Activated CD4-positive, alpha-beta T cell treated with anti-CD3 and anti-CD28 coated beads, Interleukin-2, amount 10 ng/mL, durations not matched to agents 7 days and 5 days (primary cell): ENCODE measurements around the gene STRBP. TPM values are rescaled to one million over a fixed set of nuclear protein-coding genes. Genes with fewer than 3 reads are reported as not detected.
A peak's percentile ranks its signal among the peaks of the same experiment; 100 is the strongest.
"Not testable (repeated sequence)": the region's sequence is repeated elsewhere in the genome, so short reads cannot be mapped to it uniquely, and the experiment has no call there.

Experiments
- CTCF ChIA-PET: fragments of 350-600 bp; sonication (Branson Sonifier 250); formaldehyde crosslinking; loops from one replicate; lab custom pipeline; 2021; ENCODE audit warnings: antibody characterized with exemption; lab: Charles Lee
- POLR2A ChIA-PET: fragments of 350-600 bp; sonication (Branson Sonifier 250); formaldehyde crosslinking; loops from one replicate; lab custom pipeline; 2021; ENCODE audit warnings: antibody characterized with exemption; lab: Charles Lee
- DNase-seq: peaks from one replicate; pipeline ENCODE4 v3.0.0-alpha.2; 2020
- H3K27ac Mint-ChIP-seq: one replicate; pipeline ENCODE4 v1.8.0; 2021; ENCODE audit warnings: mild to moderate bottlenecking, moderate library complexity, mixed read lengths
- H3K27me3 Mint-ChIP-seq: one replicate; pipeline ENCODE4 v1.8.0; 2021; ENCODE audit warnings: mixed read lengths
- H3K36me3 Mint-ChIP-seq: one replicate; pipeline ENCODE4 v1.8.0; 2021; ENCODE audit warnings: low read depth, mixed read lengths
- H3K4me1 Mint-ChIP-seq: one replicate; pipeline ENCODE4 v1.8.0; 2021; ENCODE audit warnings: mixed read lengths
- H3K4me3 Mint-ChIP-seq: one replicate; pipeline ENCODE4 v1.8.0; 2021; ENCODE audit warnings: mild to moderate bottlenecking, moderate library complexity, mixed read lengths
- H3K9me3 Mint-ChIP-seq: one replicate; pipeline ENCODE4 v1.8.0; 2021; ENCODE audit warnings: mixed read lengths
- total RNA-seq, 2 experiments: library from RNA; stranded (reverse); gene quantifications; one replicate each; pipeline ENCODE4 v1.2.3, GENCODE V29; 2021

STRBP gene
- total RNA-seq, 2 experiments from 2014 or later: 16.8 to 20.1 TPM

DNA sequence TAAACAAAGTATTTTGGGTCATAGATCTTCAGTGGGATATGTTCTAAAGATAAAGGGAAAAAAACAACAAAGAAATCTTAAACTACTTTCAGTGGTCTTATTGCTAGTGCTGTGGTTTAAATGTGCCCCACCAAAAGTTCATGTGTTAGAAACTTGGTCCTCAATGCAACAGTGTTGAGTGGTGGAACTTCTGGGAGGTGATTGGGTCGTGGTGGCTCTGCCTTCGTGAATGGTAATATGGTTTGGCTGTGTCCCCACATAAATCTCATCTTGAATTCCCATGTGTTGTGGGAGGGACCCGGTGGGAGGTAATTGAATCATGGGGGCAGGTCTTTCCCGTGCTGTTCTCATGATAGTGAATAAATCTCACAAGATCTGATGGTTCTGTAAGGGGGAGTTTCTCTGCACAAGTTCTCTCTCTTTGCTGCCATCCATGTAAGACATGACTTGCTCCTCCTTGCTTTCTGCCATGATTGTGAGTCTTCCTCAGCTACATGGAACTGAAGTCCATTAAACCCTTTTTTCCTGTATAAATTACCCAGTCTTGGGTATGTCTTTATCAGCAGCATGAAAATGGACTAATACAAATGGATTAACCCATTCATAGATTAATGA lies 10.6 kb upstream of the STRBP start:
- H3K27ac Mint-ChIP-seq, H3K4me3 Mint-ChIP-seq, H3K4me1 Mint-ChIP-seq, CTCF ChIA-PET, H3K9me3 Mint-ChIP-seq, POLR2A ChIA-PET, H3K36me3 Mint-ChIP-seq, DNase-seq, H3K27me3 Mint-ChIP-seq: not testable (repeated sequence)

DNA sequence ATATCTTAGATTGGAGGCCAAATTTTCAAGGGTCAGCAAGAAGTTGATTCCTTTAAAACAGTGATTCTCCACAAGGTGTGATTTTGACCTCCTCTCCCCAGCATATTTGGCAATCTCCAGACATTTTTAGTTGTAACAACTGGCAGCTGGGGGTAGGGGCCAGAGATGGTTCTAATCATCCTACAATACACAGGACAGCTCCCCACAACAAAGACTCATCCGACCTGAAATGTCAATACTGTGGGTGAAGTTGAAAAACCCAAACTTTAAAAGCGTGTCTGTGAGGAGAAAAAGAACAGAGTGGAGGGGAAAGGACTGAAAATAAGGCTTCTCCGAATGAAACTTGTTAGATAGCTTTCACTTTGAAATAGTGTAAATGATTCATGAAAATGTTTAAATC lies 10.0 kb upstream of the STRBP start:
- Mint-ChIP-seq H3K27ac (no peak overlapping the region), H3K36me3 (no peaks in the 10 kb centered on the region), H3K4me1 (no peaks in the 10 kb centered on the region), H3K4me3 (no peak overlapping the region), H3K27me3 (no peaks in the 10 kb centered on the region), H3K9me3 (peaks cover 4% of the 10 kb centered on the region)
- ChIA-PET CTCF (interaction anchor here (1.3 kb wide), 1 partner anchor 9 kb away, joined by 3 read pairs; the partner anchor contains the start of gene STRBP), POLR2A (no interaction called here)
- no peak for DNase-seq

DNA sequence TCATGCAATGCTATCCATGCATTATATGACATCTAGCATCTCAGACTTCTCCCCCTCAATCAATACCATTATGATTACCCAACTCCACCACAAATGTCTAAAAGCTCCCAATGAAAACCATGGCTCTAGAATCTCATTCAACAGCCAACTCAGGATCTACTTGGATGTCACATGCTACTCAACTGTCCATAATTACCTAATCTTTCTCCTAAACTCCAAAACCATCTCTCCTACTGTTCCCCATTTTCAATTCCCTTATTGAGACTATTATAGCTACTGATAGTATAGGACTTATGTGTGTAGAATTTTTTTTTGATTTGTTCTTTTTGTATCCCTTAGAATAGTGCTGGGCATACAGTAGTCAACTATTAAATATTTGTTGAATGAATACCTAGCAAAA lies 8.2 kb upstream of the STRBP start:
- CTCF ChIA-PET: interaction anchor here (0.7 kb wide), 2 partner anchors 44 to 731 kb away, joined by 3 to 4 read pairs; no protein-coding TSS in a partner anchor
- POLR2A ChIA-PET: no interaction called here

DNA sequence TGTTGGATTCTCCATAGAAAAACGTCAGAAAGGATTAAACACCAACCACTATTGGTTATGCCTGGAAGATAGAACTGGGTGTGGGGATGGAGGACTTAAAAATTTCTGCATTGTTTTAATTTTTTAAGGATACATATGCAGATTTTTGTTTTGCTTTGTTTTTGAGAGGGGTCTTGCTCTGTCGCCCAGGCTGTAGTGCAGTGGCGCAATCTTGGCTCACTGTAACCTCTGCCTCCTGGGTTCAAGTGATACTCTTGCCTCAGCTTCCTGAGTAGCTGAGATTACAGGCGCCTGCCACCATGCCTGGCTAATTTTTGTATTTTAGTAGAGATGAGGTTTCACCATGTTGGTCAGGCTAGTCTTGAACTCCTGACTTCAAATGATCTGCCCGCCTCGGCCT lies 2.7 kb upstream of the STRBP start:
- H3K27me3 Mint-ChIP-seq, H3K9me3 Mint-ChIP-seq, H3K4me3 Mint-ChIP-seq, H3K27ac Mint-ChIP-seq, DNase-seq, CTCF ChIA-PET, H3K36me3 Mint-ChIP-seq, POLR2A ChIA-PET: not testable (repeated sequence)
- peaks cover 18% of the 10 kb centered on the region for H3K4me1 Mint-ChIP-seq

More for the DNA sequence above, 8.2 kb upstream of the STRBP start:
- no peaks in the 10 kb centered on the region for H3K4me1 Mint-ChIP-seq
- H3K9me3 Mint-ChIP-seq: peaks cover 4% of the 10 kb centered on the region
- no peak overlapping the region for H3K4me3 Mint-ChIP-seq
- no peak for DNase-seq
- H3K27me3 Mint-ChIP-seq: no peaks in the 10 kb centered on the region
- no peaks in the 10 kb centered on the region for H3K36me3 Mint-ChIP-seq
- no peak overlapping the region for H3K27ac Mint-ChIP-seq

DNA sequence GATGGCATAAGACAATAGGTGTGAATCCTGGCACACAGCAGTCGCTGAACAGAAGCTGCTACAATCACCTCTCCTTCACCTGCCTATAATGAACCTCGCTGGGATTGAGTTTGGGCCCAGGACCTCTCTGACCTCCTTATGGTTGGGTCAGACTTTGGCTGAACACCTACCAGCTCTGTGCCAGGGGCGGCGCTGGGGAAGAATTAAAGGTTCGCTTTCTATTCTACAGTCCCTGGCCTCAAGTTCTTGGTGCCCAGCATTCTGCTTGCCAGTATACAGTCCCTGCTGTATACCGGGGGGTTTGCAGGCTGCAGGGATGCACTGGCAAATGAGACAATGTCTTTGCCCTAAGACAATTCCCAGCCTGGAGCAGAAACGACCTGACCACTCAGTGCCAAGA lies 895 bp upstream of the STRBP start:
- peaks cover 20% of the 10 kb centered on the region for H3K4me1 Mint-ChIP-seq
- H3K4me3 Mint-ChIP-seq: peak overlapping the region; percentile 63
- peak; percentile 7 for DNase-seq
- CTCF ChIA-PET: interaction anchor here (0.7 to 1.6 kb wide), 9 partner anchors 9 to 421 kb away, joined by 3 to 4 read pairs (median 3); no protein-coding TSS in a partner anchor
- no peak overlapping the region for H3K27ac Mint-ChIP-seq
- H3K9me3 Mint-ChIP-seq: no peaks in the 10 kb centered on the region
- H3K36me3 Mint-ChIP-seq: no peaks in the 10 kb centered on the region
- H3K27me3 Mint-ChIP-seq: peaks cover 4% of the 10 kb centered on the region
- POLR2A ChIA-PET: no interaction called here

DNA sequence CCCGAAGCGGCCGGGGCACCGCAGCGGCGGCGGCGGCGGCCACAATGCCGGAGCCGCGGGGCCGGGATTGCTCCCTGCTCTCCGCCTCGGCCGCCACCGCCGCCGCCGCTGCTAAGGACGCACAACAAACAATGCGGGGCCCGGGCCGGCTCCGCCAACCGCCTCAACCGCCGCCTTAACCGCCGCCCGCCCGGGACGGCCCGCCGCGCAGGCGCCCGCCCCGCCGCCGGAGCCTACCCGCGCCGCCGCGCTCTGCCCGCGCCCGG lies 254 bp downstream of the STRBP start:
- no peak for DNase-seq
- no peak overlapping the region for H3K27ac Mint-ChIP-seq
- CTCF ChIA-PET: interaction anchor here (0.6 to 1.6 kb wide), 3 partner anchors 10 to 36 kb away, joined by 3 read pairs; no protein-coding TSS in a partner anchor
- peaks cover 4% of the 10 kb centered on the region for H3K27me3 Mint-ChIP-seq
- no peaks in the 10 kb centered on the region for H3K9me3 Mint-ChIP-seq
- H3K4me1 Mint-ChIP-seq: peaks cover 20% of the 10 kb centered on the region
- peak overlapping the region; percentile 66 for H3K4me3 Mint-ChIP-seq
- POLR2A ChIA-PET: no interaction called here
- H3K36me3 Mint-ChIP-seq: no peaks in the 10 kb centered on the region

DNA sequence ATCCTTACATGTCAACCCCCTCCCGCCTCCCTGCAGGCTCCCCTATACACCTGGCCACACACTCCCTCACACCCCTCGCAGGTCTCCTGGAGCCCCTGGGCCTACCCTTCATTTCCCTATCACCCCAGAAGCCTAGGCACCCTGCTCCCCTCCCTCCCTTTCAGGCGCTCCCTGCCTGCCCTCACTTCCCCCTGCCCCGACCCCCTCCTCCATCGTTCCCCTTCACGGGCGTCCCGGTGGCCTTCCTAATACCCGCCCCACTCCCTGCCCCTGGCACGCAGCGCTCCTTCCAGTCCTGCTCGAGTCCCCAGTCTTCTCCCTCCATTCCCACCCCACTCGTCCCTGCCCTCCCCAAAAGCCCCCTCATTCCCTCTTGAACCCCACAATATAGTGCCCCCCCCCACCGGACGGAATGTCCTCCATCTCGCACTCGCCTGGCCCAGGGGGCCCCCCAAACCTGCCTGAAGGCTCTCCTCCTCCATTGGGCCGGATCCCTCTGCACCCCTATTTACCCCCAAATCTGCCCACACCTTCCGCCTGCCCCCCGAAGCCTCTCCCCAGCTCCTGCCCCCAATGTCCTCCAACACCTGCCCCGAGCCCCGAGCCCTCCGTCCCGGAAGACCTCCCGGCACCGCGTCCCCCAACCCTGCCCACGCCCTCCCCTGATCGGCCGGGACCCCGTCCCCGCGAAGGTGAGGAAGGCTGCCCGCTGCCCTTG lies 746 bp downstream of the STRBP start:
- ChIA-PET CTCF (interaction anchor here (0.6 to 1.2 kb wide), 2 partner anchors 29 to 35 kb away, joined by 3 read pairs; no protein-coding TSS in a partner anchor), POLR2A (no interaction called here)
- Mint-ChIP-seq H3K4me3 (peak overlapping the region; percentile 73), H3K36me3 (peaks cover 2% of the 10 kb centered on the region), H3K4me1 (peaks cover 20% of the 10 kb centered on the region), H3K9me3 (no peaks in the 10 kb centered on the region), H3K27me3 (peaks cover 4% of the 10 kb centered on the region), H3K27ac (peak overlapping the region; percentile 83)
- DNase-seq: peak; percentile 14

DNA sequence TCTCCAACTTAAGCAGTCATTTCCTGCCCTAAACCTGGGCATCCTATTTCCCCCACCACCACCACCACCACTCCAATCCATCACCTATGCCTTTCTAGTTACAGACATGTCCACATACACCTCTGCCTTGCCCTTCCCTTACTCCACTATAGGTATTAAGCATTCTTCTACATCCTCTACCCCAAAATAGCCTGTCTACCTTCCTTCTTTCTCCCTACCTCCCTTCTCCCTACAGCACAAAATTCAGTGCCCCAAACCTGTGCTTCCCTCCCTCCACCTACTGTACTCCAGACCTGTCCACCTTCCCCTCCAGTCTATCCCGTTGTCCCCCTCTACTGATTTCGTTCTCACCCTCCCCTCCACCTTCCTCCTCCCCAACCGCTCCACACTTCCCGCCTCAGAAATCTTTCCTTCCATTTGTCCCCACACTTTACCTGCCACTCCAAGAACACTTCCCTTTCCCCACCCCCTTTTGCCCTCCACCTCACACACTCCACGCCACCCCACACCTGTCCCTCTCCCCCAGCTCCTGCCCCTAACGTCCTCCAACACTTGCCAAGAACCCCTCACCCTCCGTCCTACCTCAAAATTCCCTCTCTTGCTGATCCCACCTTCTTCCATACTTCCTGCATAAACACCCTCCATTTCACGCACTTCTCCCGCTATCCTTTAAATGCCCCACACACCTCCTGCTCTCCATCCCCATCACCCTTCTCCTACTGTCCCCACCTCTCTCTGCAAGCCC lies 1.6 kb downstream of the STRBP start:
- no peaks in the 10 kb centered on the region for H3K9me3 Mint-ChIP-seq
- DNase-seq: no peak

DNA sequence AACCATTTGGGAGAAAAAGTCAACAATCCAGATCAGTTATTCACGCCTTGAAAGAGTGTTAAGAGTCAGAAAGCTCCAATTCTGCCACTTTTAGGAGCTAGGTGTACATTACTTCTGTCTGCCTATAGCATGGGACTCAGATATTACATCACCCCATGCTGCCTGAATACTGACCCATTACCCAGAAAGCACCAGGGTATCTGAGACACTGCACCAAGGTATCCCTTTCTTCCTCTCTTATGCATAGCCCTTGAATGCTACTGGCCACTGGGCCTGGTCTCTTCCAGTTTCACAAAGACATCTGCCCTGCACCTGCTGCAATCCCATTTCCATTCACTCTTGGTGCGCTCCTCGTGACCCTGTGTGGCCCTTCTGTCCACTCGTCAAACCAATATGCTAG lies 2.6 kb downstream of the STRBP start:
- Mint-ChIP-seq H3K27me3 (peaks cover 4% of the 10 kb centered on the region), H3K9me3 (no peaks in the 10 kb centered on the region), H3K4me3 (no peak overlapping the region), H3K36me3 (peaks cover 2% of the 10 kb centered on the region), H3K27ac (no peak overlapping the region), H3K4me1 (peaks cover 20% of the 10 kb centered on the region)
- DNase-seq: no peak
- ChIA-PET POLR2A (no interaction called here), CTCF (no interaction called here)

More for the DNA sequence above, 1.6 kb downstream of the STRBP start:
- no peak overlapping the region for H3K27ac Mint-ChIP-seq
- H3K4me3 Mint-ChIP-seq: peak overlapping the region; percentile 73
- H3K4me1 Mint-ChIP-seq: peaks cover 20% of the 10 kb centered on the region
- POLR2A ChIA-PET: no interaction called here
- peaks cover 4% of the 10 kb centered on the region for H3K27me3 Mint-ChIP-seq
- CTCF ChIA-PET: interaction anchor here (1.2 kb wide), 1 partner anchor 30 kb away, joined by 3 read pairs; no protein-coding TSS in a partner anchor
- H3K36me3 Mint-ChIP-seq: peaks cover 2% of the 10 kb centered on the region

DNA sequence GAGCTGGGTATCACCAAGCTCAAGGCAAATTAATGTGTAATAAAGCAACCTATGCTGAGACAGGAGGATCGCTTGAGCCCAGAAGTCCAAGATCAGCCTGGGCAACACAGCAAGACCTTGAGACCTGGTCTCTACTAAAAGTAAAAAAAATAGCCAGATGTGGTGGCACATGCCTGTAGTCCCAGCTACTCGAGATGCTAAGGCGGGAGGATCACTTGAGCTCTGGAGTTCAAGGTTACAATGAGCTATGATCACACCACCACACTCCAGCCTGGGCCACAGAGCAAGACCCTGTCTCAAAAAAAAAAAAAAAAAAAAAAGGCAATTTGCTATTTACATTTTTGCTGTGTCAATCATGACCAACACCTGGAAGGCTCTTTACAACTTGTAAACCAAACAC lies 5.2 kb downstream of the STRBP start:
- ChIA-PET CTCF (interaction anchor here (0.7 to 1.4 kb wide), 3 partner anchors 9 to 82 kb away, joined by 3 read pairs; no protein-coding TSS in a partner anchor), POLR2A (interaction anchor here (0.6 kb wide), 1 partner anchor 168 kb away, joined by 4 read pairs; no protein-coding TSS in a partner anchor)
- Mint-ChIP-seq H3K4me3 (no peak overlapping the region), H3K27me3 (peaks cover 4% of the 10 kb centered on the region), H3K36me3 (peaks cover 2% of the 10 kb centered on the region), H3K4me1 (peaks cover 16% of the 10 kb centered on the region), H3K27ac (no peak overlapping the region), H3K9me3 (no peaks in the 10 kb centered on the region)
- DNase-seq: no peak

DNA sequence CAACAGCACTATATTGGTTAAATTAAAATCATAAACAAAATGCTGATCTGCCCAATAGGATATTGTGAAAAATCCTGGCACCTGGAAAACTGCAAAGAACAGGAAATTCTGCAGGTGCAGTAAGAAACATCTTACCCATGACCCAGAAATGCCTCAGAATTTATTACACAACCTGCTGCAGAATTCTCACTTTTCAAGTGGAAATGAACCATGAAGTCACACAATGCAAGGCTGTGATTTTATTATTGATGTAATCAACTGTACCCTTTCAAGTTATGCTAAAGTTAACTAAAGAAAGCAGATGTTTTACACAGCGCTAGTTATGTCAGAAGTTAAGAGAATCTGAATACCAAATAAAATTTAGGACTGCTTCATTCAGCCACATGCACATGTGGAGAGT lies 6.0 kb downstream of the STRBP start:
- CTCF ChIA-PET: interaction anchor here (0.6 kb wide), 1 partner anchor 26 kb away, joined by 3 read pairs; no protein-coding TSS in a partner anchor
- Mint-ChIP-seq H3K36me3 (peaks cover 2% of the 10 kb centered on the region), H3K4me3 (no peak overlapping the region), H3K9me3 (no peaks in the 10 kb centered on the region), H3K4me1 (peaks cover 15% of the 10 kb centered on the region), H3K27ac (no peak overlapping the region), H3K27me3 (peaks cover 4% of the 10 kb centered on the region)
- POLR2A ChIA-PET: no interaction called here
- DNase-seq: no peak

DNA sequence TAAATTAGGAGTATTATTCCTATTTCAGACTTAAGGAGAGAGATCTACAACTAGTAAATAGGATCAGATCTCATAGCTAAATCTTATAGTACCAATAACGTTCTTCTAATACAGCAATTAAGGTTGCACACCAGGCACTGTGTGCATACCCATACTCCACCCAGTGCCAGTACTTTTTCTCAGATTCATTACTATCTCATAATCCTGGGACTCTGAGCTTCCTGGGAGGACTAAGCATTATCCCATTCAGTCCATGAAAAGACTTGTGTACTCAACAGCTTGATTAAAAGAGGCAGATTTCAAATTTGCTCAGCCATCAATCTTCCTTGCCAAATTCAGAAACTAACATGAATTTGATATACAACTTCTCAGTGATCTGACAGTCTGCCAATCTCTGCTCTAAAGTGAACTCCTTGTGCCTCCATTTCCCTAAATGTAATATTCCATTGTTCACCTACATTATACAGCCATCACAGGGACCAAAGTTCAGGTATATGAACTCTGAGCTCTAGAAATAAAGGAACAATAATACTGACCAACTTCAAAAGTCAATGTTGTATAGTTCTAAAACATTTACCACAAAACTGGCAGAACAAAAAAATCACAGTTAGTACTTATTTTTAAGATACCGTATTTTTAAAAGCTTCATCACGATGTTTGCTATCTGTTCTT lies 7.2 kb downstream of the STRBP start:
- peaks cover 5% of the 10 kb centered on the region for H3K4me1 Mint-ChIP-seq
- POLR2A ChIA-PET: no interaction called here
- CTCF ChIA-PET: interaction anchor here (0.8 kb wide), 1 partner anchor 20 kb away, joined by 3 read pairs; no protein-coding TSS in a partner anchor

More for the DNA sequence above, 7.2 kb downstream of the STRBP start:
- H3K4me3 Mint-ChIP-seq: no peak overlapping the region
- DNase-seq: no peak
- H3K9me3 Mint-ChIP-seq: no peaks in the 10 kb centered on the region
- no peak overlapping the region for H3K27ac Mint-ChIP-seq
- no peaks in the 10 kb centered on the region for H3K27me3 Mint-ChIP-seq
- H3K36me3 Mint-ChIP-seq: peaks cover 2% of the 10 kb centered on the region
